ENCODE results near the gene CISD1.

DNA sequence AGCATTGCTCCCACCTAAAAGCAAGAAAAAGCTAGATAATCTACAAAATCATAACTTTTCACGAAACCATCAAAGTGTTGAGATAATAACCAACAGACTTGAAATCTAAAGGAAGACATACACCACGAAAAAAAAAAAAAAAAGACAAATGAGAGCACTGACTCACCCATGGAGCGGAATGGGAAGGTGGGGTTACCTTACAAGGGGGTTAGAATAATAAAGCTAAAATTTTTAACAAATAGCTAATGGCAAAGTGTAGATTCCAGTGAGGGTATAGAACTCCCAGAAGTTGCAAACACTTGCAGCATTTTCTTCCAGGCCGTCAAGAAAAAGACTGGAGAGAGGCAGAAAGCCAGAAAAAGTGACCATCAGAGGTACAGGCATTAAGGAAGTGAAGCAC, 28.4 kb upstream of the CISD1 start:
- TF ChIP-seq CHD2 (IDR thresholded peaks at IDR 0.05; ENCODE audit: borderline replicate concordance, low read depth, low read length) (no peak), RCOR1 (conservative IDR thresholded peaks at IDR 0.05; ENCODE audit: low read depth, low read length) (no peak), EZH2 (IDR thresholded peaks at IDR 0.05; ENCODE audit: borderline replicate concordance, control insufficient read depth, low read depth, low read length) (no peak), POLR2A (IDR thresholded peaks at IDR 0.05; ENCODE audit: low read depth, low read length) (no peak), BACH1 (IDR thresholded peaks at IDR 0.05; ENCODE audit: borderline replicate concordance) (no peak), ZNF24 (IDR thresholded peaks at IDR 0.05) (no peak), CHD4 (IDR thresholded peaks at IDR 0.05) (no peak), MEF2B (IDR thresholded peaks at IDR 0.05; ENCODE audit: partially characterized antibody, poor library complexity, severe bottlenecking) (no peak)
- TF ChIP-seq, protein P1, sequence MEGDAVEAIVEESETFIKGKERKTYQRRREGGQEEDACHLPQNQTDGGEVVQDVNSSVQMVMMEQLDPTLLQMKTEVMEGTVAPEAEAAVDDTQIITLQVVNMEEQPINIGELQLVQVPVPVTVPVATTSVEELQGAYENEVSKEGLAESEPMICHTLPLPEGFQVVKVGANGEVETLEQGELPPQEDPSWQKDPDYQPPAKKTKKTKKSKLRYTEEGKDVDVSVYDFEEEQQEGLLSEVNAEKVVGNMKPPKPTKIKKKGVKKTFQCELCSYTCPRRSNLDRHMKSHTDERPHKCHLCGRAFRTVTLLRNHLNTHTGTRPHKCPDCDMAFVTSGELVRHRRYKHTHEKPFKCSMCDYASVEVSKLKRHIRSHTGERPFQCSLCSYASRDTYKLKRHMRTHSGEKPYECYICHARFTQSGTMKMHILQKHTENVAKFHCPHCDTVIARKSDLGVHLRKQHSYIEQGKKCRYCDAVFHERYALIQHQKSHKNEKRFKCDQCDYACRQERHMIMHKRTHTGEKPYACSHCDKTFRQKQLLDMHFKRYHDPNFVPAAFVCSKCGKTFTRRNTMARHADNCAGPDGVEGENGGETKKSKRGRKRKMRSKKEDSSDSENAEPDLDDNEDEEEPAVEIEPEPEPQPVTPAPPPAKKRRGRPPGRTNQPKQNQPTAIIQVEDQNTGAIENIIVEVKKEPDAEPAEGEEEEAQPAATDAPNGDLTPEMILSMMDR (IDR thresholded peaks at IDR 0.05 in 2 of 3, conservative IDR thresholded peaks at IDR 0.05 in 1 of 3; ENCODE audit: control insufficient read depth in 2 of 3, extremely low read depth in 1 of 3, insufficient read depth in 1 of 3, low read depth in 3 of 3, low read length in 3 of 3), result no peak
- TF ChIP-seq, protein P2, sequence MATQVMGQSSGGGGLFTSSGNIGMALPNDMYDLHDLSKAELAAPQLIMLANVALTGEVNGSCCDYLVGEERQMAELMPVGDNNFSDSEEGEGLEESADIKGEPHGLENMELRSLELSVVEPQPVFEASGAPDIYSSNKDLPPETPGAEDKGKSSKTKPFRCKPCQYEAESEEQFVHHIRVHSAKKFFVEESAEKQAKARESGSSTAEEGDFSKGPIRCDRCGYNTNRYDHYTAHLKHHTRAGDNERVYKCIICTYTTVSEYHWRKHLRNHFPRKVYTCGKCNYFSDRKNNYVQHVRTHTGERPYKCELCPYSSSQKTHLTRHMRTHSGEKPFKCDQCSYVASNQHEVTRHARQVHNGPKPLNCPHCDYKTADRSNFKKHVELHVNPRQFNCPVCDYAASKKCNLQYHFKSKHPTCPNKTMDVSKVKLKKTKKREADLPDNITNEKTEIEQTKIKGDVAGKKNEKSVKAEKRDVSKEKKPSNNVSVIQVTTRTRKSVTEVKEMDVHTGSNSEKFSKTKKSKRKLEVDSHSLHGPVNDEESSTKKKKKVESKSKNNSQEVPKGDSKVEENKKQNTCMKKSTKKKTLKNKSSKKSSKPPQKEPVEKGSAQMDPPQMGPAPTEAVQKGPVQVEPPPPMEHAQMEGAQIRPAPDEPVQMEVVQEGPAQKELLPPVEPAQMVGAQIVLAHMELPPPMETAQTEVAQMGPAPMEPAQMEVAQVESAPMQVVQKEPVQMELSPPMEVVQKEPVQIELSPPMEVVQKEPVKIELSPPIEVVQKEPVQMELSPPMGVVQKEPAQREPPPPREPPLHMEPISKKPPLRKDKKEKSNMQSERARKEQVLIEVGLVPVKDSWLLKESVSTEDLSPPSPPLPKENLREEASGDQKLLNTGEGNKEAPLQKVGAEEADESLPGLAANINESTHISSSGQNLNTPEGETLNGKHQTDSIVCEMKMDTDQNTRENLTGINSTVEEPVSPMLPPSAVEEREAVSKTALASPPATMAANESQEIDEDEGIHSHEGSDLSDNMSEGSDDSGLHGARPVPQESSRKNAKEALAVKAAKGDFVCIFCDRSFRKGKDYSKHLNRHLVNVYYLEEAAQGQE (IDR thresholded peaks at IDR 0.05; ENCODE audit: low read depth, low read length), result no peak
- TF ChIP-seq, protein P3, sequence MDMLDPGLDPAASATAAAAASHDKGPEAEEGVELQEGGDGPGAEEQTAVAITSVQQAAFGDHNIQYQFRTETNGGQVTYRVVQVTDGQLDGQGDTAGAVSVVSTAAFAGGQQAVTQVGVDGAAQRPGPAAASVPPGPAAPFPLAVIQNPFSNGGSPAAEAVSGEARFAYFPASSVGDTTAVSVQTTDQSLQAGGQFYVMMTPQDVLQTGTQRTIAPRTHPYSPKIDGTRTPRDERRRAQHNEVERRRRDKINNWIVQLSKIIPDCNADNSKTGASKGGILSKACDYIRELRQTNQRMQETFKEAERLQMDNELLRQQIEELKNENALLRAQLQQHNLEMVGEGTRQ (IDR thresholded peaks at IDR 0.05; ENCODE audit: borderline replicate concordance, low read depth, low read length), result no peak

All from GM12878 (cell line).